CD4-positive, alpha-beta memory T cell (primary cell): ENCODE data around the gene TSSC4. TPM values are rescaled to one million over a fixed set of nuclear protein-coding genes. Genes with fewer than 3 reads are reported as not detected.
"Not testable (repeated sequence)": the region's sequence is repeated elsewhere in the genome, so short reads cannot be mapped to it uniquely, and the experiment has no call there.

ENCODE experiments used
- CTCF ChIA-PET: fragments of 350-600 bp; sonication (Branson Sonifier 250); formaldehyde crosslinking; loops from one replicate; lab custom pipeline; 2021; ENCODE audit warnings: inconsistent platforms; ENCODE audit not compliant: partially characterized antibody; lab: Charles Lee
- POLR2A ChIA-PET: fragments of 350-600 bp; sonication (Branson Sonifier 250); formaldehyde crosslinking; loops from one replicate; lab custom pipeline; 2021; ENCODE audit not compliant: partially characterized antibody; lab: Charles Lee
- DNase-seq, 5 donors: peaks; one replicate each; pipeline versions ENCODE4 v3.0.0 to v3.0.0-alpha.2; 2020 to 2022; ENCODE audit warnings: mixed read lengths in 1 of 5
- H3K27ac ChIP-seq: one replicate; pipeline ENCODE4 v1.7.0; 2013; ENCODE audit warnings: low read depth, low read length
- H3K27me3 ChIP-seq: 2 replicates; pipeline ENCODE4 v1.7.0; 2013; ENCODE audit warnings: mild to moderate bottlenecking, low read length, moderate library complexity; ENCODE audit not compliant: insufficient read depth
- H3K36me3 ChIP-seq: 2 replicates; pipeline ENCODE4 v1.7.0; 2013; ENCODE audit warnings: mild to moderate bottlenecking, low read length, moderate library complexity; ENCODE audit not compliant: insufficient read depth
- H3K4me1 ChIP-seq: 2 replicates; pipeline ENCODE4 v1.7.0; 2013; ENCODE audit warnings: mild to moderate bottlenecking, low read length, moderate library complexity; ENCODE audit not compliant: insufficient read depth
- H3K4me3 ChIP-seq, 2 donors: one replicate each; pipeline ENCODE4 v1.7.0; 2013; ENCODE audit warnings: low read length in 2 of 2, mild to moderate bottlenecking in 1 of 2
- H3K9me3 ChIP-seq, 2 donors: one replicate each; pipeline ENCODE4 v1.7.0; 2013; ENCODE audit warnings: low read length in 2 of 2, control low read depth in 1 of 2; ENCODE audit not compliant: control insufficient read depth in 1 of 2
- H3K27ac Mint-ChIP-seq, 7 donors: one replicate each; pipeline ENCODE4 v1.8.0; 2020 to 2021; ENCODE audit warnings: mixed read lengths in 7 of 7, mild to moderate bottlenecking in 6 of 7, inconsistent platforms in 3 of 7, moderate library complexity in 3 of 7
- H3K27me3 Mint-ChIP-seq, 2 donors: one replicate each; pipeline ENCODE4 v1.8.0; 2020 to 2021; ENCODE audit warnings: mixed read lengths in 2 of 2
- H3K36me3 Mint-ChIP-seq, 2 donors: one replicate each; pipeline ENCODE4 v1.8.0; 2020 to 2021; ENCODE audit warnings: mixed read lengths in 2 of 2, inconsistent platforms in 1 of 2, mild to moderate bottlenecking in 1 of 2
- H3K4me1 Mint-ChIP-seq, 4 donors: one replicate each; pipeline ENCODE4 v1.8.0; 2020 to 2021; ENCODE audit warnings: mixed read lengths in 4 of 4, mild to moderate bottlenecking in 1 of 4
- H3K4me3 Mint-ChIP-seq, 8 donors: one replicate each; pipeline ENCODE4 v1.8.0; 2020 to 2021; ENCODE audit warnings: mixed read lengths in 8 of 8, mild to moderate bottlenecking in 7 of 8, moderate library complexity in 6 of 8, inconsistent platforms in 3 of 8
- H3K9me3 Mint-ChIP-seq, 8 donors: one replicate each; pipeline ENCODE4 v1.8.0; 2020 to 2021; ENCODE audit warnings: mixed read lengths in 8 of 8, mild to moderate bottlenecking in 5 of 8, inconsistent platforms in 3 of 8, moderate library complexity in 1 of 8
- intact Hi-C: fragments of 100-400 bp; cut with micrococcal nuclease; formaldehyde crosslinking; loops from one replicate; pipeline ENCODE4 v1.15.1; 2023
- polyA plus RNA-seq, 2 donors: library from polyadenylated mRNA; unstranded; fragments of 300-500 nt; fragmentation: Illumina TruSeq; gene quantifications; one replicate each; pipeline ENCODE4 v1.2.3, GENCODE V29; 2021
- total RNA-seq, 2 experiments: library from RNA; stranded (reverse); gene quantifications; one replicate each; pipeline ENCODE4 v1.2.3, GENCODE V29; 2021

Gene TSSC4
- total RNA-seq = 10 to 100 TPM; 58.6 to 65.8 TPM
- polyA plus RNA-seq = 10 to 100 TPM; 54.6 to 79.8 TPM

- Histone ChIP-seq H3K27ac (peak within 1 kb of the TSS; percentile 98), H3K4me3 (peak within 1 kb of the TSS; percentile 85 to 96), H3K36me3 (peaks cover 20% of the 10 kb centered on the region), H3K4me1 (peaks cover 24% of the 10 kb centered on the region), H3K27me3 (no peaks in the 10 kb centered on the region), H3K9me3 (no peaks in the 10 kb centered on the region)
- intact Hi-C loops = loop anchor here (1.0 kb wide), 7 partner anchors 20 to 657 kb away; partner anchors contain the start of genes C11orf21, CARS1, CD81 and NAP1L4
- Mint-ChIP-seq H3K27me3 (peaks cover 0 to 3% of the 10 kb centered on the region in 2 donors), H3K27ac (peak within 1 kb of the TSS; percentile 92 to 100 (median 96)), H3K9me3 (peaks cover 0 to 4% (median 0%) of the 10 kb centered on the region in 8 donors), H3K4me1 (peaks cover 6 to 31% (median 17%) of the 10 kb centered on the region in 4 donors), H3K36me3 (peaks cover 6 to 33% of the 10 kb centered on the region in 2 donors), H3K4me3 (peak within 1 kb of the TSS; percentile 89 to 97 (median 94))
- peak; percentile 100 for DNase-seq
- ChIA-PET POLR2A (interaction anchor here (0.7 to 4.5 kb wide), 20 partner anchors 10 to 657 kb away, joined by 3 to 73 read pairs (median 4); partner anchors contain the start of genes C11orf21, CARS1, CD81 and CDKN1C), CTCF (interaction anchor here (0.8 to 2.9 kb wide), 15 partner anchors 9 to 488 kb away, joined by 3 to 30 read pairs (median 4); partner anchors contain the start of genes C11orf21, CD81 and TSPAN32)
These were observed at the start of gene TSSC4 for GRCh38 chr11:2400069-2400761. Gene TSSC4 (plus strand): TSS chr11:2400750. CDS start chr11:2402634, 1,884 bp downstream.

- Histone ChIP-seq H3K9me3 (no peaks in the 10 kb centered on the region), H3K36me3 (no peaks in the 10 kb centered on the region), H3K4me1 (no peaks in the 10 kb centered on the region), H3K27me3 (no peaks in the 10 kb centered on the region), H3K4me3 (no peak overlapping the region), H3K27ac (no peak overlapping the region)
- H3K4me3 Mint-ChIP-seq = no peak overlapping the region
- H3K27ac Mint-ChIP-seq = no peak overlapping the region
- DNase-seq = no peak
- POLR2A ChIA-PET = interaction anchor here (0.8 kb wide), 1 partner anchor 52 kb away, joined by 3 read pairs; no protein-coding TSS in a partner anchor
- CTCF ChIA-PET = no interaction called here
- H3K36me3 Mint-ChIP-seq = peaks cover 1 to 10% of the 10 kb centered on the region in 2 donors
- H3K27me3 Mint-ChIP-seq = peaks cover 1 to 2% of the 10 kb centered on the region in 2 donors
- intact Hi-C loops = no loop called here
- H3K9me3 Mint-ChIP-seq = peaks cover 0 to 27% (median 9%) of the 10 kb centered on the region in 8 donors
- H3K4me1 Mint-ChIP-seq = no peaks in the 10 kb centered on the region
These were observed 48.8 kb upstream of the TSSC4 start for GRCh38 chr11:2351701-2352100.

- peaks cover 0 to 27% (median 9%) of the 10 kb centered on the region in 8 donors for H3K9me3 Mint-ChIP-seq
- Histone ChIP-seq H3K36me3 (no peaks in the 10 kb centered on the region), H3K9me3 (no peaks in the 10 kb centered on the region), H3K4me3 (no peak overlapping the region), H3K27ac (no peak overlapping the region), H3K4me1 (no peaks in the 10 kb centered on the region), H3K27me3 (no peaks in the 10 kb centered on the region)
- DNase-seq = no peak
- ChIA-PET CTCF (no interaction called here), POLR2A (interaction anchor here (0.8 kb wide), 1 partner anchor 51 kb away, joined by 3 read pairs; no protein-coding TSS in a partner anchor)
- intact Hi-C loops = no loop called here
- H3K4me3 Mint-ChIP-seq = no peak overlapping the region
- no peak overlapping the region for H3K27ac Mint-ChIP-seq
- H3K36me3 Mint-ChIP-seq = peaks cover 1 to 10% of the 10 kb centered on the region in 2 donors
- H3K27me3 Mint-ChIP-seq = peaks cover 1 to 2% of the 10 kb centered on the region in 2 donors
- H3K4me1 Mint-ChIP-seq = no peaks in the 10 kb centered on the region
These were observed 48.1 kb upstream of the TSSC4 start for GRCh38 chr11:2352420-2352819.

- peaks cover 1 to 2% of the 10 kb centered on the region in 2 donors for H3K27me3 Mint-ChIP-seq
- no peak overlapping the region for H3K27ac Mint-ChIP-seq
- H3K27me3 ChIP-seq = no peaks in the 10 kb centered on the region
- intact Hi-C loops = no loop called here
- POLR2A ChIA-PET = no interaction called here
- no peak for DNase-seq
- H3K36me3 Mint-ChIP-seq = peaks cover 0 to 3% of the 10 kb centered on the region in 2 donors
- no peaks in the 10 kb centered on the region for H3K36me3 ChIP-seq
- CTCF ChIA-PET = interaction anchor here (0.7 kb wide), 1 partner anchor 9 kb away, joined by 3 read pairs; no protein-coding TSS in a partner anchor
- H3K4me3 Mint-ChIP-seq = no peak overlapping the region
- H3K9me3 ChIP-seq = no peaks in the 10 kb centered on the region
- no peak overlapping the region for H3K27ac ChIP-seq
- no peaks in the 10 kb centered on the region for H3K4me1 Mint-ChIP-seq
- no peaks in the 10 kb centered on the region for H3K4me1 ChIP-seq
- peaks cover 0 to 6% (median 1%) of the 10 kb centered on the region in 8 donors for H3K9me3 Mint-ChIP-seq
- H3K4me3 ChIP-seq = no peak overlapping the region
These were observed 45.4 kb upstream of the TSSC4 start for GRCh38 chr11:2355000-2355644.

DNA sequence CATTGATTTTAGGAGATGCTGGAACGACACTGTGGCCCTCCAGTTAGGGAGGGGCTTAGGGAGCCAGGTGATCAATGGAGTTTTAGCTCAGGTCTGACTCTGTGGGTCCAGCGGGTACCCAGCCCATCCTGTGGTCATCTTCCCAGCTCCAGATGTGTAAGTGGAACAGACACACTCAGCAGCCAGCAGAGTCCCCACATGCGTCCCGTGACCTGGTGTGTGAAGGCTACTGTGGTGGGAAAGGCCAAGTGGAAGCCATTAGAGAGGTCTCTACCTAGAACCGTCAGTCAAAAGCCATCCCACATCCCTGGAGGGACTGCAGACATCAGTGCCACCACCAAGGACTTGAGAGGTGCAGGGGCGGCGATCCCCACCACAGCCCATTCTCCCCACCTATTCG, 43.3 kb upstream of the TSSC4 start:
- DNase-seq = no peak
- H3K27ac ChIP-seq = no peak overlapping the region
- H3K4me1 ChIP-seq = no peaks in the 10 kb centered on the region
- H3K27ac Mint-ChIP-seq = no peak overlapping the region
- H3K27me3 ChIP-seq = no peaks in the 10 kb centered on the region
- intact Hi-C loops = no loop called here
- H3K9me3 ChIP-seq = no peaks in the 10 kb centered on the region
- ChIA-PET POLR2A (no interaction called here), CTCF (no interaction called here)
- H3K9me3 Mint-ChIP-seq = no peaks in the 10 kb centered on the region
- no peaks in the 10 kb centered on the region for H3K36me3 ChIP-seq
- H3K27me3 Mint-ChIP-seq = peaks cover 1 to 2% of the 10 kb centered on the region in 2 donors
- no peaks in the 10 kb centered on the region for H3K36me3 Mint-ChIP-seq
- H3K4me3 ChIP-seq = no peak overlapping the region
- no peak overlapping the region for H3K4me3 Mint-ChIP-seq
- H3K4me1 Mint-ChIP-seq = no peaks in the 10 kb centered on the region

DNA sequence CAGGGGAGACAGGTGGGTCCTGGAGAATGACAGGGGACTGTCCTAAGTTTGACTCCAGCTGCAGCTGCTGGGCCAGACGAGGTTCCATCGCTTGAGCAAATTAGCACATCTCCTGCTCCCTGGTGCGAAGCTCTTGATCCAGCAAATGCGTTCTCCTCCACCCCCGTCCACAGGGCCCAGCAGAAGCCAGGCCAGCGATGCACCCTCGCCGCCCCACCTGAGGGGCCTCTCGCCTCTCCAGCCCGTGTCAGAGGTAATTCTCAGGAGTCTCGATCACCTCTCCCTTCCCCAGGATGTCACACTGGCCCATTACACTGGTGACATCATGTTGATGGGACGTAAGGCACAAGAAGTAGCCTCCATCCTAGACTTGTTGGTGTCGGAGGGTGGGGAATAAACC, 42.9 kb upstream of the TSSC4 start:
- POLR2A ChIA-PET, intact Hi-C loops, DNase-seq, H3K9me3 ChIP-seq, H3K9me3 Mint-ChIP-seq, CTCF ChIA-PET, H3K4me1 ChIP-seq, H3K4me3 ChIP-seq, H3K27ac ChIP-seq, H3K4me1 Mint-ChIP-seq, H3K27me3 Mint-ChIP-seq, H3K27ac Mint-ChIP-seq, H3K27me3 ChIP-seq, H3K4me3 Mint-ChIP-seq, H3K36me3 ChIP-seq, H3K36me3 Mint-ChIP-seq: not testable (repeated sequence)

- Histone ChIP-seq H3K4me1 (no peaks in the 10 kb centered on the region), H3K27ac (no peak overlapping the region), H3K27me3 (no peaks in the 10 kb centered on the region), H3K4me3 (no peak overlapping the region), H3K36me3 (no peaks in the 10 kb centered on the region), H3K9me3 (no peaks in the 10 kb centered on the region)
- Mint-ChIP-seq H3K36me3 (no peaks in the 10 kb centered on the region), H3K4me3 (no peak overlapping the region), H3K4me1 (no peaks in the 10 kb centered on the region), H3K27me3 (no peaks in the 10 kb centered on the region), H3K27ac (peak overlapping the region in 1 of 7 donors; percentile 62), H3K9me3 (no peaks in the 10 kb centered on the region)
- no peak for DNase-seq
- CTCF ChIA-PET = no interaction called here
- POLR2A ChIA-PET = no interaction called here
- intact Hi-C loops = no loop called here
These were observed 41.7 kb upstream of the TSSC4 start for GRCh38 chr11:2358754-2359442.
